ENCODE results near the gene LUM.

The LUM gene

GRCh38 chr12:91056488-91056887 lies 54.8 kb downstream of the LUM start:
- Histone ChIP-seq H3K79me2 (ENCODE audit: insufficient read depth, low read length) (no peaks in the 10 kb centered on the region), H3K27me3 (ENCODE audit: insufficient read depth, low read length) (no peaks in the 10 kb centered on the region), H2AFZ (ENCODE audit: low read length) (no peak overlapping the region), H4K20me1 (ENCODE audit: insufficient read depth, low read length) (no peaks in the 10 kb centered on the region), H3K9me3 (ENCODE audit: low read length) (no peaks in the 10 kb centered on the region), H3K9me2 (ENCODE audit: low read depth, low read length) (no peaks in the 10 kb centered on the region), H3K4me2 (ENCODE audit: low read length) (no peak overlapping the region), H3K4me1 (ENCODE audit: insufficient read depth, low read length, severe bottlenecking) (no peaks in the 10 kb centered on the region), H3F3A (ENCODE audit: insufficient read depth, low read length) (no peaks in the 10 kb centered on the region), H3K9ac (ENCODE audit: low read length) (no peak overlapping the region), H3K27ac (ENCODE audit: low read depth, low read length, poor library complexity, severe bottlenecking) (no peak overlapping the region), H3K4me3 (ENCODE audit: low read depth, low read length, poor library complexity, severe bottlenecking) (no peak overlapping the region), H3K36me3 (ENCODE audit: insufficient read depth, low read length) (no peaks in the 10 kb centered on the region)
- TF ChIP-seq, protein P1, sequence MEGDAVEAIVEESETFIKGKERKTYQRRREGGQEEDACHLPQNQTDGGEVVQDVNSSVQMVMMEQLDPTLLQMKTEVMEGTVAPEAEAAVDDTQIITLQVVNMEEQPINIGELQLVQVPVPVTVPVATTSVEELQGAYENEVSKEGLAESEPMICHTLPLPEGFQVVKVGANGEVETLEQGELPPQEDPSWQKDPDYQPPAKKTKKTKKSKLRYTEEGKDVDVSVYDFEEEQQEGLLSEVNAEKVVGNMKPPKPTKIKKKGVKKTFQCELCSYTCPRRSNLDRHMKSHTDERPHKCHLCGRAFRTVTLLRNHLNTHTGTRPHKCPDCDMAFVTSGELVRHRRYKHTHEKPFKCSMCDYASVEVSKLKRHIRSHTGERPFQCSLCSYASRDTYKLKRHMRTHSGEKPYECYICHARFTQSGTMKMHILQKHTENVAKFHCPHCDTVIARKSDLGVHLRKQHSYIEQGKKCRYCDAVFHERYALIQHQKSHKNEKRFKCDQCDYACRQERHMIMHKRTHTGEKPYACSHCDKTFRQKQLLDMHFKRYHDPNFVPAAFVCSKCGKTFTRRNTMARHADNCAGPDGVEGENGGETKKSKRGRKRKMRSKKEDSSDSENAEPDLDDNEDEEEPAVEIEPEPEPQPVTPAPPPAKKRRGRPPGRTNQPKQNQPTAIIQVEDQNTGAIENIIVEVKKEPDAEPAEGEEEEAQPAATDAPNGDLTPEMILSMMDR (IDR thresholded peaks at IDR 0.05; ENCODE audit: low read length) = no peak
- TF ChIP-seq EZH2 (IDR thresholded peaks at IDR 0.05; ENCODE audit: borderline replicate concordance, low read length) = no peak

- no peaks in the 10 kb centered on the region for H3K79me2 ChIP-seq (ENCODE audit: insufficient read depth, low read length)
- TF ChIP-seq, protein P1 (IDR thresholded peaks at IDR 0.05; ENCODE audit: low read length) = no peak
- TF ChIP-seq EZH2 (IDR thresholded peaks at IDR 0.05; ENCODE audit: borderline replicate concordance, low read length) = no peak
- no peaks in the 10 kb centered on the region for H3K9me3 ChIP-seq (ENCODE audit: low read length)
- no peak overlapping the region for H3K4me3 ChIP-seq (ENCODE audit: low read depth, low read length, poor library complexity, severe bottlenecking)
- no peaks in the 10 kb centered on the region for H3K9me2 ChIP-seq (ENCODE audit: low read depth, low read length)
- H2AFZ ChIP-seq (ENCODE audit: low read length) = no peak overlapping the region
- H3K27ac ChIP-seq (ENCODE audit: low read depth, low read length, poor library complexity, severe bottlenecking) = no peak overlapping the region
- no peak overlapping the region for H3K9ac ChIP-seq (ENCODE audit: low read length)
- no peaks in the 10 kb centered on the region for H4K20me1 ChIP-seq (ENCODE audit: insufficient read depth, low read length)
- H3K27me3 ChIP-seq (ENCODE audit: insufficient read depth, low read length) = no peaks in the 10 kb centered on the region
- no peaks in the 10 kb centered on the region for H3K4me1 ChIP-seq (ENCODE audit: insufficient read depth, low read length, severe bottlenecking)
- H3K4me2 ChIP-seq (ENCODE audit: low read length) = no peak overlapping the region
- H3F3A ChIP-seq (ENCODE audit: insufficient read depth, low read length) = no peaks in the 10 kb centered on the region
- H3K36me3 ChIP-seq (ENCODE audit: insufficient read depth, low read length) = no peaks in the 10 kb centered on the region
Observed at GRCh38 chr12:91055976-91056375, 55.3 kb downstream of the LUM start.

DNA sequence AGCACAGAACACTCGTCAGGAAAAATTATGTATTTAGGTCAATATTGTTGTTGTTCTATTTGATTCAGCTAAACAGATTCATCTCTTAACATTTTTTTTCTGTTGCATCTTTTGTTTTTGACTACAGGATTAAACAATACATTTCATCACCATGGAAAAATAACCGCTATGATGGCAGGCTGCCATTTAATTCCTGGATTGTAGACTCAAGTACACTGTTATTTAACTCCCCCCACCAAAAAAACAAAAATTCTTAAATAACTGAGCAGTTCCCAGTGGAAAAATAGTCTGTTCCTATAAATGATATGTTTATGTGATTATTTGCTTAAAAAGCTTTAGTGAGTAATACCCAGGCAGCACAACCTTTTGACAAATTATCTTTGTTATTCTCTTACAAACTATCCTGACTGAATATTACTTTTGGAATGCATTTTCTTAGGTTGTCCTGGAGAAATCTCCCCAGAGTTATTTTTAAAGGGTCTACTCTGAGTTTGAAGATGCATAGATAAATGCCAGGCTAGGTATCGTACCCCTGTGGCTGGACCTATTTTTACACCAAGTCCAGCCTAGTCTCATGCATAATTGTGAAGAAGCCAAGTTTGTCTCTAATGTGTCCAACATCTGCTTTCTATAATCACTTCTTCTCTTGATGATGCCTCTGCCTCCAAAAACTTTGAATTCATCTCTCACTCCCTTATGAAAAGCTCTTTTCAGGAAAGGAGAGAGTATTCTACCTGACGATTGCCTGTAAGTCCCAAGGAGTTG lies 57.2 kb downstream of the LUM start:
- TF ChIP-seq, protein P1 (IDR thresholded peaks at IDR 0.05; ENCODE audit: low read length) = no peak
- no peak for TF ChIP-seq EZH2 (IDR thresholded peaks at IDR 0.05; ENCODE audit: borderline replicate concordance, low read length)
- H3K4me1 ChIP-seq (ENCODE audit: insufficient read depth, low read length, severe bottlenecking) = no peaks in the 10 kb centered on the region
- no peak overlapping the region for H3K4me3 ChIP-seq (ENCODE audit: low read depth, low read length, poor library complexity, severe bottlenecking)
- H3K9me2 ChIP-seq (ENCODE audit: low read depth, low read length) = no peaks in the 10 kb centered on the region
- no peak overlapping the region for H2AFZ ChIP-seq (ENCODE audit: low read length)
- no peaks in the 10 kb centered on the region for H3K27me3 ChIP-seq (ENCODE audit: insufficient read depth, low read length)
- no peaks in the 10 kb centered on the region for H3F3A ChIP-seq (ENCODE audit: insufficient read depth, low read length)
- no peaks in the 10 kb centered on the region for H3K9me3 ChIP-seq (ENCODE audit: low read length)
- H3K27ac ChIP-seq (ENCODE audit: low read depth, low read length, poor library complexity, severe bottlenecking) = no peak overlapping the region
- no peak overlapping the region for H3K9ac ChIP-seq (ENCODE audit: low read length)
- no peaks in the 10 kb centered on the region for H3K79me2 ChIP-seq (ENCODE audit: insufficient read depth, low read length)
- no peaks in the 10 kb centered on the region for H4K20me1 ChIP-seq (ENCODE audit: insufficient read depth, low read length)
- no peak overlapping the region for H3K4me2 ChIP-seq (ENCODE audit: low read length)
- H3K36me3 ChIP-seq (ENCODE audit: insufficient read depth, low read length) = no peaks in the 10 kb centered on the region

Measured in OCI-LY1 (cell line).